GM12891 (cell line): ENCODE measurements around the gene NRG2.

ENCODE experiments used
- POLR2A ChIP-seq: IDR thresholded peaks from 2 replicates; pipeline ENCODE4 v1.6.1; 2011; ENCODE audit warnings: low read depth, low read length, control low read depth
- POLR2AphosphoS5 ChIP-seq: IDR thresholded peaks from 2 replicates; pipeline ENCODE4 v1.6.1; 2011; ENCODE audit warnings: low read depth, low read length, control low read depth
- POU2F2 ChIP-seq: IDR thresholded peaks from 2 replicates; pipeline ENCODE4 v1.6.1; 2011; ENCODE audit warnings: low read depth, mild to moderate bottlenecking, control low read depth, low read length, moderate library complexity
- SPI1 ChIP-seq: IDR thresholded peaks from 2 replicates; pipeline ENCODE4 v1.6.1; 2011; ENCODE audit warnings: low read depth, low read length, control low read depth
- TAF1 ChIP-seq: IDR thresholded peaks from 2 replicates; pipeline ENCODE4 v1.6.1; 2011; ENCODE audit warnings: low read depth, low read length, control low read depth

GRCh38 chr5:139829471-139829870 is 213.6 kb downstream of the NRG2 start:
- TF ChIP-seq TAF1 (no peak), POLR2AphosphoS5 (no peak), POLR2A (no peak), SPI1 (no peak), POU2F2 (no peak)
